Stimulated activated CD4-positive, alpha-beta T cell treated with anti-CD3 and anti-CD28 coated beads, Interleukin-1b, Interleukin-23, amount 100 ng/mL, for 4 hours (primary cell): ENCODE measurements around the gene ACAP2.
"Not testable (repeated sequence)": the region's sequence is repeated elsewhere in the genome, so short reads cannot be mapped to it uniquely, and the experiment has no call there.

Experiments used
- DNase-seq, 2 donors: peaks; one replicate each; pipeline ENCODE4 v3.0.0-alpha.2; 2020; ENCODE audit warnings: low read depth in 2 of 2

Gene ACAP2

GRCh38 chr3:195443391-195443989 lies 670 bp upstream of the ACAP2 start:
- DNase-seq, result no peak

- peak; percentile 20 to 25 for DNase-seq
These were observed 738 bp downstream of the ACAP2 start for GRCh38 chr3:195441992-195442572.

GRCh38 chr3:195441476-195441991 lies 1.3 kb downstream of the ACAP2 start:
- DNase-seq, result no peak

GRCh38 chr3:195441051-195441450 lies 1.8 kb downstream of the ACAP2 start:
- no peak for DNase-seq

- DNase-seq, result no peak
These were observed 2.4 kb downstream of the ACAP2 start for GRCh38 chr3:195440379-195440778.

- no peak for DNase-seq
These were observed 4.4 kb downstream of the ACAP2 start for GRCh38 chr3:195438371-195438770.

GRCh38 chr3:195425849-195426248 lies 17.0 kb downstream of the ACAP2 start:
- no peak for DNase-seq

GRCh38 chr3:195423818-195424217 lies 19.0 kb downstream of the ACAP2 start:
- no peak for DNase-seq

- no peak for DNase-seq
These were observed 21.4 kb downstream of the ACAP2 start for GRCh38 chr3:195421400-195421799.

- DNase-seq, result no peak
These were observed 26.0 kb downstream of the ACAP2 start for GRCh38 chr3:195416795-195417194.

- no peak for DNase-seq
These were observed 31.0 kb downstream of the ACAP2 start for GRCh38 chr3:195411836-195412235.

- DNase-seq, result no peak
These were observed 32.3 kb downstream of the ACAP2 start for GRCh38 chr3:195410546-195410945.

- no peak for DNase-seq
These were observed 35.0 kb downstream of the ACAP2 start for GRCh38 chr3:195407531-195408409.

GRCh38 chr3:195405651-195406050 lies 37.2 kb downstream of the ACAP2 start:
- DNase-seq, result no peak

GRCh38 chr3:195403841-195404408 lies 38.9 kb downstream of the ACAP2 start:
- no peak for DNase-seq

GRCh38 chr3:195403244-195403643 lies 39.6 kb downstream of the ACAP2 start:
- DNase-seq, result no peak

GRCh38 chr3:195401943-195402342 lies 40.9 kb downstream of the ACAP2 start:
- DNase-seq, result no peak

- DNase-seq, result not testable (repeated sequence)
These were observed 44.4 kb downstream of the ACAP2 start for GRCh38 chr3:195398460-195398859.

GRCh38 chr3:195397524-195397923 lies 45.3 kb downstream of the ACAP2 start:
- no peak for DNase-seq

- no peak for DNase-seq
These were observed 47.5 kb downstream of the ACAP2 start for GRCh38 chr3:195395208-195395816.

- DNase-seq, result no peak
These were observed 48.1 kb downstream of the ACAP2 start for GRCh38 chr3:195394700-195395099.

GRCh38 chr3:195394024-195394423 lies 48.8 kb downstream of the ACAP2 start:
- no peak for DNase-seq
